Measurements from ENCODE around the gene TIPIN. TPM values are rescaled to one million over a fixed set of nuclear protein-coding genes. Genes with fewer than 3 reads are reported as not detected.
"Not testable (repeated sequence)": the region's sequence is repeated elsewhere in the genome, so short reads cannot be mapped to it uniquely, and the experiment has no call there.

The TIPIN gene
- total and polyA plus RNA-seq, 4 donors, result 2.6 to 7.6 (median 3.4) TPM

DNA sequence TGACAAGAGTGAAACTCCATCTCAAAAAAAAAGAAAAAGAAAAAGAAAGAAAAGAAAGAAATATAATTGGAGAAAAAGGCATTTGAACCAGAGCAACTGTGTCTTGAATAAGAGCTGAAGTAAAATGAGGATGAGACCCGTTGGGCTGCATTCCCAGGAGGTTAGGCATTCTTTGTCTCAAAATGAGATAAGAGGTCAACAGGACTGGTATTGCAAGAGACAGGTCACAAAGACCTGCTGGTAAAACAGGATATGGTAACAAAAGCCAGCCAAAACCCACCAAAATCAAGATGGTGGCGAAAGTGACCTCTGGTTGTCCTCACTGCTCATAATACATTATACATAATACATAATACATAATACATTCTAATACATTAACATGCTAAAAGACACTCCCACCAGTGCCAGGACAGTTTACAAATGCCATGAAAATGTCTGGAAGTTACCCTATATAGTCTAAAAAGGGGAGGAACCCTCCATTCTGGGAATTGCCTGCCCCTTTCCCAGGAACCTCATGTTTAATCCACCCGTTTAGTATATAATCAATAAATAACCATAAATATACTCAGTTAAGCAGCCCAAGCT lies 8.6 kb upstream of the TIPIN start:
- Histone ChIP-seq H3K4me1 (ENCODE audit: control insufficient read depth in 1 of 2, insufficient read depth in 2 of 2, low read length in 2 of 2) (no peaks in the 10 kb centered on the region), H3K4me3 (ENCODE audit: low read length in 2 of 2) (no peak overlapping the region), H3K36me3 (ENCODE audit: control insufficient read depth in 1 of 2, insufficient read depth in 2 of 2, low read length in 1 of 2) (no peaks in the 10 kb centered on the region), H3K27ac (ENCODE audit: low read depth in 1 of 2, low read length in 2 of 2) (no peak overlapping the region), H3K9me3 (ENCODE audit: control insufficient read depth, low read length) (no peaks in the 10 kb centered on the region), H3K27me3 (ENCODE audit: control insufficient read depth in 1 of 2, insufficient read depth in 2 of 2, low read length in 1 of 2) (no peaks in the 10 kb centered on the region)
- 87 to 90% methylated on average over 3 of the region's 3 CpGs for WGBS, 2 donors
- intact Hi-C loops (cut with DNase I), result no loop called here
- ATAC-seq (ENCODE audit: low FRiP score) (no peak), DNase-seq (no peak)

- 91 to 98% methylated on average over 1 of the region's 1 CpG for WGBS, 2 donors
- H3K27me3 ChIP-seq (ENCODE audit: control insufficient read depth in 1 of 2, insufficient read depth in 2 of 2, low read length in 1 of 2), result no peaks in the 10 kb centered on the region
- ATAC-seq (ENCODE audit: low FRiP score) (no peak), DNase-seq (no peak)
- H3K36me3 ChIP-seq (ENCODE audit: control insufficient read depth in 1 of 2, insufficient read depth in 2 of 2, low read length in 1 of 2), result no peaks in the 10 kb centered on the region
- H3K9me3 ChIP-seq (ENCODE audit: control insufficient read depth, low read length), result no peaks in the 10 kb centered on the region
- no peak overlapping the region for H3K27ac ChIP-seq (ENCODE audit: low read depth in 1 of 2, low read length in 2 of 2)
- no peaks in the 10 kb centered on the region for H3K4me1 ChIP-seq (ENCODE audit: control insufficient read depth in 1 of 2, insufficient read depth in 2 of 2, low read length in 2 of 2)
- intact Hi-C loops (cut with DNase I), result no loop called here
- H3K4me3 ChIP-seq (ENCODE audit: low read length in 2 of 2), result no peak overlapping the region
Measured at GRCh38 chr15:66362776-66363175, 6.3 kb upstream of the TIPIN start.

DNA sequence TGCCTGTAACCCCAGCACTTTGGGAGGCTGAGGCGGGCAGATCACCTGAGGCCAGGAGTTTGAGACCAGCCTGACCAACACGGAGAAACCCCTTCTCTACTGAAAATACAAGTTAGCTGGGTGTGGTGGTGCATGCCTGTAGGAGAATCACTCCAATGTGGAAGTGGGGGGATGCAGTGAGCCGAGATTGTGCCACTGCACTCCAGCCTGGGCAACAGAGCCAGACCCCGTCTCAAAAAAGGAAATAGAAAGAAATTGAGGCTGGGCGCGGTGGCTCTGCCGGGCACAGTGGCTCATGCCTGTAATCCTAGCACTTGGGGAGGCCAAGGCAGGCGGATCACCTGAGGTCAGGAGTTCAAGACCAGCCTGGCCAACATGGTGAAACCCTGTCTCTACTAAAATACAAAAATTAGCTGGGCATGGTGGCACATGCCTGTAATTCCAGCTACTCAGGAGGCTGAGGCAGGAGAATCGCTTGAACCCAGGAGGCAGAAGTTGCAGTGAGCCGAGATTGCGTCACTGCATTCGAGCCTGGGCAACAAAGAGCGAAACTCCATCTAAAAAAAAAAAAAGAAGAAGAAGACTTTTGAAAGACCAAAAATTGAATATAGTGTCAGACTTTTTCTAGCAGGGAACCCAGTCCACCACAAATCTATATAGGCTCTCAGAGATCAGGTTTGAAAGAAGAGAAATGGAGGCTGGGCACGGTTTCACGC lies 5.4 kb upstream of the TIPIN start:
- DNase-seq; ATAC-seq (ENCODE audit: low FRiP score); H3K4me3 ChIP-seq (ENCODE audit: low read length in 2 of 2); intact Hi-C loops (cut with DNase I); H3K27me3 ChIP-seq (ENCODE audit: control insufficient read depth in 1 of 2, insufficient read depth in 2 of 2, low read length in 1 of 2); H3K36me3 ChIP-seq (ENCODE audit: control insufficient read depth in 1 of 2, insufficient read depth in 2 of 2, low read length in 1 of 2); H3K9me3 ChIP-seq (ENCODE audit: control insufficient read depth, low read length); H3K4me1 ChIP-seq (ENCODE audit: control insufficient read depth in 1 of 2, insufficient read depth in 2 of 2, low read length in 2 of 2); H3K27ac ChIP-seq (ENCODE audit: low read depth in 1 of 2, low read length in 2 of 2): not testable (repeated sequence)
- 85 to 86% methylated on average over 15 of the region's 15 CpGs for WGBS, 2 donors

- Histone ChIP-seq H3K4me3 (ENCODE audit: low read length in 2 of 2) (no peak overlapping the region), H3K4me1 (ENCODE audit: control insufficient read depth in 1 of 2, insufficient read depth in 2 of 2, low read length in 2 of 2) (peaks cover 0 to 3% of the 10 kb centered on the region in 2 donors), H3K27me3 (ENCODE audit: control insufficient read depth in 1 of 2, insufficient read depth in 2 of 2, low read length in 1 of 2) (no peaks in the 10 kb centered on the region), H3K9me3 (ENCODE audit: control insufficient read depth, low read length) (no peaks in the 10 kb centered on the region), H3K27ac (ENCODE audit: low read depth in 1 of 2, low read length in 2 of 2) (no peak overlapping the region), H3K36me3 (ENCODE audit: control insufficient read depth in 1 of 2, insufficient read depth in 2 of 2, low read length in 1 of 2) (no peaks in the 10 kb centered on the region)
- ATAC-seq (ENCODE audit: low FRiP score) (no peak), DNase-seq (no peak)
- intact Hi-C loops (cut with DNase I), result no loop called here
- whole genome bisulfite sequencing, 2 donors, result 85 to 86% methylated on average over 7 of the region's 7 CpGs
Measured at GRCh38 chr15:66359740-66360139, 3.3 kb upstream of the TIPIN start.

DNA sequence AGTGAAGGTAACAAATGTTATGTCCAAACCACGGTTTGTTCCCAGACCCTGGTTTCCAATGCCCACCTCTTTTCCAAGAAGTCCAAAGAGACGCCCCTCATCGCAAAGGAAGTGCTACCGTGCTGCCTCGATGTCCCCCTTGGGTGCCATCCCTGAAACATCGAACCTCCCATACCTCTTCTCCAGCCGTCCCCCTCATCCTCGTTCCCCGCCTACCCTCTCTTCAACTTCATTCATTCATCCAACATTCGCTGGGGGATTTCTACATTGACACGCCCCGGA lies 467 bp downstream of the TIPIN start:
- ATAC-seq (ENCODE audit: low FRiP score) (peak; percentile 12), DNase-seq (no peak)
- 0 to 3% methylated on average over 12 of the region's 12 CpGs for WGBS, 2 donors
- H3K4me1 ChIP-seq (ENCODE audit: control insufficient read depth in 1 of 2, insufficient read depth in 2 of 2, low read length in 2 of 2), result peaks cover 0 to 3% of the 10 kb centered on the region in 2 donors
- no peaks in the 10 kb centered on the region for H3K36me3 ChIP-seq (ENCODE audit: control insufficient read depth in 1 of 2, insufficient read depth in 2 of 2, low read length in 1 of 2)
- intact Hi-C loops (cut with DNase I), result no loop called here
- H3K4me3 ChIP-seq (ENCODE audit: low read length in 2 of 2), result peak overlapping the region; percentile 42 to 61
- H3K27me3 ChIP-seq (ENCODE audit: control insufficient read depth in 1 of 2, insufficient read depth in 2 of 2, low read length in 1 of 2), result no peaks in the 10 kb centered on the region
- H3K27ac ChIP-seq (ENCODE audit: low read depth in 1 of 2, low read length in 2 of 2), result peak overlapping the region in 1 of 2 donors; percentile 64
- H3K9me3 ChIP-seq (ENCODE audit: control insufficient read depth, low read length), result no peaks in the 10 kb centered on the region

GRCh38 chr15:66348530-66348929 lies 8.0 kb downstream of the TIPIN start:
- H3K27me3 ChIP-seq (ENCODE audit: control insufficient read depth in 1 of 2, insufficient read depth in 2 of 2, low read length in 1 of 2); H3K27ac ChIP-seq (ENCODE audit: low read depth in 1 of 2, low read length in 2 of 2); H3K9me3 ChIP-seq (ENCODE audit: control insufficient read depth, low read length); H3K4me3 ChIP-seq (ENCODE audit: low read length in 2 of 2); ATAC-seq (ENCODE audit: low FRiP score); H3K4me1 ChIP-seq (ENCODE audit: control insufficient read depth in 1 of 2, insufficient read depth in 2 of 2, low read length in 2 of 2); intact Hi-C loops (cut with DNase I); DNase-seq; H3K36me3 ChIP-seq (ENCODE audit: control insufficient read depth in 1 of 2, insufficient read depth in 2 of 2, low read length in 1 of 2): not testable (repeated sequence)
- 29 to 32% methylated on average over 5 of the region's 5 CpGs for WGBS, 2 donors

GRCh38 chr15:66328771-66329170 lies 27.7 kb downstream of the TIPIN start:
- no peak overlapping the region for H3K27ac ChIP-seq (ENCODE audit: low read depth in 1 of 2, low read length in 2 of 2)
- DNase-seq (no peak), ATAC-seq (ENCODE audit: low FRiP score) (no peak)
- intact Hi-C loops (cut with DNase I), result no loop called here
- no peaks in the 10 kb centered on the region for H3K27me3 ChIP-seq (ENCODE audit: control insufficient read depth in 1 of 2, insufficient read depth in 2 of 2, low read length in 1 of 2)
- 89 to 93% methylated on average over 14 of the region's 14 CpGs for WGBS, 2 donors
- H3K4me3 ChIP-seq (ENCODE audit: low read length in 2 of 2), result no peak overlapping the region
- no peaks in the 10 kb centered on the region for H3K4me1 ChIP-seq (ENCODE audit: control insufficient read depth in 1 of 2, insufficient read depth in 2 of 2, low read length in 2 of 2)
- no peaks in the 10 kb centered on the region for H3K9me3 ChIP-seq (ENCODE audit: control insufficient read depth, low read length)
- peaks cover 4 to 12% of the 10 kb centered on the region in 2 donors for H3K36me3 ChIP-seq (ENCODE audit: control insufficient read depth in 1 of 2, insufficient read depth in 2 of 2, low read length in 1 of 2)

- Histone ChIP-seq H3K4me3 (ENCODE audit: low read length in 2 of 2) (no peak overlapping the region), H3K9me3 (ENCODE audit: control insufficient read depth, low read length) (no peaks in the 10 kb centered on the region), H3K4me1 (ENCODE audit: control insufficient read depth in 1 of 2, insufficient read depth in 2 of 2, low read length in 2 of 2) (no peaks in the 10 kb centered on the region), H3K27me3 (ENCODE audit: control insufficient read depth in 1 of 2, insufficient read depth in 2 of 2, low read length in 1 of 2) (no peaks in the 10 kb centered on the region), H3K27ac (ENCODE audit: low read depth in 1 of 2, low read length in 2 of 2) (no peak overlapping the region), H3K36me3 (ENCODE audit: control insufficient read depth in 1 of 2, insufficient read depth in 2 of 2, low read length in 1 of 2) (peaks cover 6 to 9% of the 10 kb centered on the region in 2 donors)
- no peak for ATAC-seq (ENCODE audit: low FRiP score)
- intact Hi-C loops (cut with DNase I), result no loop called here
- whole genome bisulfite sequencing, 2 donors, result 96 to 98% methylated on average over 4 of the region's 4 CpGs
- no peak for DNase-seq
Measured at GRCh38 chr15:66327736-66328135, 28.7 kb downstream of the TIPIN start.

DNA sequence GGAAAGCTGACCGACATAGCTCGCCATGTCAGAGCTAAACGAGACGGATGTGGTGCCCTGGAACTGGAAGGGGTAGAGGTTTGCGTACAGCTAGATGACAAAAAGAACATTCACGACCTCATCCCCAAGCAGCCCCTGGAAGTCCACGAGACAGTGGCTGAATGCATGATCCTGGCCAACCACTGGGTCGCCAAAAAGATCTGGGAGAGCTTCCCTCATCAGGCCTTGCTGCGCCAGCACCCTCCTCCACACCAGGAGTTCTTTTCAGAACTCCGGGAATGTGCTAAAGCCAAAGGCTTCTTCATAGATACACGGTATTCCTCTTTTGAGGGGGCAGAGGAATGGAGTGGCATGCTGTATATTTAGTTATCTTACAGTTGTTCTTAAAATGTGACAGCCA lies 30.4 kb downstream of the TIPIN start:
- 86 to 90% methylated on average over 11 of the region's 11 CpGs for WGBS, 2 donors
- Histone ChIP-seq H3K9me3 (ENCODE audit: control insufficient read depth, low read length) (no peaks in the 10 kb centered on the region), H3K36me3 (ENCODE audit: control insufficient read depth in 1 of 2, insufficient read depth in 2 of 2, low read length in 1 of 2) (peaks cover 6 to 9% of the 10 kb centered on the region in 2 donors), H3K27ac (ENCODE audit: low read depth in 1 of 2, low read length in 2 of 2) (no peak overlapping the region), H3K4me1 (ENCODE audit: control insufficient read depth in 1 of 2, insufficient read depth in 2 of 2, low read length in 2 of 2) (no peaks in the 10 kb centered on the region), H3K4me3 (ENCODE audit: low read length in 2 of 2) (no peak overlapping the region), H3K27me3 (ENCODE audit: control insufficient read depth in 1 of 2, insufficient read depth in 2 of 2, low read length in 1 of 2) (no peaks in the 10 kb centered on the region)
- intact Hi-C loops (cut with DNase I), result no loop called here
- DNase-seq, result no peak
- ATAC-seq (ENCODE audit: low FRiP score), result no peak
